Gastrocnemius medialis (tissue), 4 donors: ENCODE data around the gene ANKS1B. TPM values are rescaled to one million over a fixed set of nuclear protein-coding genes. Genes with fewer than 3 reads are reported as not detected.

Source experiments
- ATAC-seq, 2 donors: fragments of 150-250 bp; one replicate each; pipeline ENCODE4 v1.9.1; 2016
- DNase-seq, 2 donors: peaks; one replicate each; pipeline ENCODE4 v3.0.0-alpha.2; 2019
- H3K27ac ChIP-seq, 4 donors: fragments of 200-600 bp; sonication (generic); 1 replicate in 1 of 4; 2 replicates in 3 of 4; pipeline ENCODE4 v1.5.1; 2016 to 2018; ENCODE audit warnings: mild to moderate bottlenecking in 2 of 4, moderate library complexity in 1 of 4
- H3K27me3 ChIP-seq, 3 donors: fragments of 200-600 bp; sonication (generic) in 2 of 3; 1 replicate in 1 of 3; 2 replicates in 2 of 3; pipeline versions ENCODE4 v1.5.1 to v1.6.0; 2016 to 2019; ENCODE audit warnings: mild to moderate bottlenecking in 1 of 3, moderate library complexity in 1 of 3
- H3K36me3 ChIP-seq, 2 donors: fragments of 200-600 bp; sonication (generic) in 1 of 2; one replicate each; pipeline ENCODE4 v1.5.1; 2017 to 2018
- H3K4me1 ChIP-seq, 2 donors: fragments of 200-600 bp; sonication (generic) in 1 of 2; one replicate each; pipeline ENCODE4 v1.5.1; 2016 to 2017; ENCODE audit warnings: mild to moderate bottlenecking in 2 of 2
- H3K4me3 ChIP-seq, 4 donors: fragments of 200-600 bp; sonication (generic) in 3 of 4; 1 replicate in 1 of 4; 2 replicates in 3 of 4; pipeline ENCODE4 v1.5.1; 2016 to 2019; ENCODE audit warnings: mild to moderate bottlenecking in 2 of 4
- H3K9me3 ChIP-seq, 3 donors: fragments of 200-600 bp; sonication (generic) in 2 of 3; 1 replicate in 1 of 3; 2 replicates in 2 of 3; pipeline ENCODE4 v1.5.1; 2016 to 2019
- CTCF ChIP-seq, 5 experiments: fragments of 450-650 bp in 3 of 5; fragments of 200-600 bp in 2 of 5; sonication (generic) in 2 of 5; IDR thresholded peaks in 4 of 5; conservative IDR thresholded peaks in 1 of 5; 1 replicate in 4 of 5; 2 replicates in 1 of 5; pipeline ENCODE4 v1.5.1; 2016 to 2019; ENCODE audit warnings: antibody characterized with exemption in 5 of 5, mild to moderate bottlenecking in 3 of 5, moderate library complexity in 3 of 5
- POLR2A ChIP-seq, 2 donors: fragments of 450-650 bp; IDR thresholded peaks; one replicate each; pipeline ENCODE4 v1.6.1; 2017; ENCODE audit warnings: antibody characterized with exemption in 2 of 2, mild to moderate bottlenecking in 2 of 2, moderate library complexity in 2 of 2
- in situ Hi-C, 4 donors: fragments of 200-750 bp; cut with MboI; loops; one replicate each; pipeline versions ENCODE4 v1.15.0 to v1.8.0; 2017; ENCODE audit warnings: low sequenced_read_pairs in 4 of 4
- intact Hi-C: fragments of 100-400 bp; cut with DNase I; formaldehyde crosslinking; loops from one replicate; pipeline ENCODE4 v1.15.1; 2023; ENCODE audit warnings: low total_unique reads
- total RNA-seq, 4 donors: library from RNA; depleted of rRNA; stranded (reverse); fragments of >200 nt; gene quantifications; one replicate each; pipeline versions ENCODE4 v1.1.0 to v1.2.3, GENCODE V29; 2016

The ANKS1B gene
- total RNA-seq, 4 donors from 2014 or later: 3.9 to 14.5 (median 5.7) TPM

GRCh38 chr12:99170461-99170860, 814.3 kb downstream of the ANKS1B start:
- no peak for ATAC-seq
- DNase-seq: no peak
- TF ChIP-seq POLR2A (IDR thresholded peaks at IDR 0.05) (no peak), CTCF (IDR thresholded peaks at IDR 0.05 in 4 of 5, conservative IDR thresholded peaks at IDR 0.05 in 1 of 5) (no peak)
- Histone ChIP-seq H3K36me3 (no peaks in the 10 kb centered on the region), H3K4me1 (no peaks in the 10 kb centered on the region), H3K27ac (no peak overlapping the region), H3K9me3 (no peaks in the 10 kb centered on the region), H3K4me3 (no peak overlapping the region), H3K27me3 (no peaks in the 10 kb centered on the region)
- in situ Hi-C loops: no loop called here
- intact Hi-C loops: no loop called here

- no peaks in the 10 kb centered on the region for H3K36me3 ChIP-seq
- no peak for TF ChIP-seq CTCF (IDR thresholded peaks at IDR 0.05 in 4 of 5, conservative IDR thresholded peaks at IDR 0.05 in 1 of 5)
- no peak for TF ChIP-seq POLR2A (IDR thresholded peaks at IDR 0.05)
- DNase-seq (no peak), ATAC-seq (no peak)
- intact Hi-C loops (no loop called here), in situ Hi-C loops (no loop called here)
- H3K27me3 ChIP-seq: no peaks in the 10 kb centered on the region
- no peak overlapping the region for H3K4me3 ChIP-seq
- H3K9me3 ChIP-seq: no peaks in the 10 kb centered on the region
- H3K27ac ChIP-seq: no peak overlapping the region
- H3K4me1 ChIP-seq: no peaks in the 10 kb centered on the region
These were observed 814.7 kb downstream of the ANKS1B start for GRCh38 chr12:99170037-99170436.

GRCh38 chr12:99157946-99158345, 826.8 kb downstream of the ANKS1B start:
- H3K27ac ChIP-seq: no peak overlapping the region
- TF ChIP-seq POLR2A (IDR thresholded peaks at IDR 0.05) (no peak), CTCF (IDR thresholded peaks at IDR 0.05 in 4 of 5, conservative IDR thresholded peaks at IDR 0.05 in 1 of 5) (no peak)
- no peaks in the 10 kb centered on the region for H3K36me3 ChIP-seq
- no peaks in the 10 kb centered on the region for H3K27me3 ChIP-seq
- H3K4me3 ChIP-seq: no peak overlapping the region
- DNase-seq (no peak), ATAC-seq (no peak)
- in situ Hi-C loops: no loop called here
- no peaks in the 10 kb centered on the region for H3K4me1 ChIP-seq
- H3K9me3 ChIP-seq: no peaks in the 10 kb centered on the region
- intact Hi-C loops: no loop called here

- ATAC-seq (no peak), DNase-seq (no peak)
- no peak overlapping the region for H3K4me3 ChIP-seq
- H3K4me1 ChIP-seq: no peaks in the 10 kb centered on the region
- intact Hi-C loops: no loop called here
- in situ Hi-C loops: no loop called here
- no peaks in the 10 kb centered on the region for H3K36me3 ChIP-seq
- no peak overlapping the region for H3K27ac ChIP-seq
- H3K9me3 ChIP-seq: no peaks in the 10 kb centered on the region
- no peak for TF ChIP-seq CTCF (IDR thresholded peaks at IDR 0.05 in 4 of 5, conservative IDR thresholded peaks at IDR 0.05 in 1 of 5)
- TF ChIP-seq POLR2A (IDR thresholded peaks at IDR 0.05): no peak
- no peaks in the 10 kb centered on the region for H3K27me3 ChIP-seq
These were observed 829.8 kb downstream of the ANKS1B start for GRCh38 chr12:99154983-99155336.

GRCh38 chr12:99154216-99154982, 830.3 kb downstream of the ANKS1B start:
- TF ChIP-seq POLR2A (IDR thresholded peaks at IDR 0.05): no peak
- no peak for TF ChIP-seq CTCF (IDR thresholded peaks at IDR 0.05 in 4 of 5, conservative IDR thresholded peaks at IDR 0.05 in 1 of 5)
- ATAC-seq (no peak), DNase-seq (no peak)
- Histone ChIP-seq H3K27me3 (no peaks in the 10 kb centered on the region), H3K4me1 (no peaks in the 10 kb centered on the region), H3K36me3 (no peaks in the 10 kb centered on the region), H3K9me3 (no peaks in the 10 kb centered on the region), H3K27ac (no peak overlapping the region), H3K4me3 (no peak overlapping the region)
- in situ Hi-C loops: no loop called here
- intact Hi-C loops: no loop called here
